HuH-7.5 (cell line): ENCODE measurements around the gene PSMA2.

Source experiments
- DNase-seq: peaks from one replicate; pipeline ENCODE4 v3.0.0; 2011; ENCODE audit warnings: low spot score

The PSMA2 gene

DNA sequence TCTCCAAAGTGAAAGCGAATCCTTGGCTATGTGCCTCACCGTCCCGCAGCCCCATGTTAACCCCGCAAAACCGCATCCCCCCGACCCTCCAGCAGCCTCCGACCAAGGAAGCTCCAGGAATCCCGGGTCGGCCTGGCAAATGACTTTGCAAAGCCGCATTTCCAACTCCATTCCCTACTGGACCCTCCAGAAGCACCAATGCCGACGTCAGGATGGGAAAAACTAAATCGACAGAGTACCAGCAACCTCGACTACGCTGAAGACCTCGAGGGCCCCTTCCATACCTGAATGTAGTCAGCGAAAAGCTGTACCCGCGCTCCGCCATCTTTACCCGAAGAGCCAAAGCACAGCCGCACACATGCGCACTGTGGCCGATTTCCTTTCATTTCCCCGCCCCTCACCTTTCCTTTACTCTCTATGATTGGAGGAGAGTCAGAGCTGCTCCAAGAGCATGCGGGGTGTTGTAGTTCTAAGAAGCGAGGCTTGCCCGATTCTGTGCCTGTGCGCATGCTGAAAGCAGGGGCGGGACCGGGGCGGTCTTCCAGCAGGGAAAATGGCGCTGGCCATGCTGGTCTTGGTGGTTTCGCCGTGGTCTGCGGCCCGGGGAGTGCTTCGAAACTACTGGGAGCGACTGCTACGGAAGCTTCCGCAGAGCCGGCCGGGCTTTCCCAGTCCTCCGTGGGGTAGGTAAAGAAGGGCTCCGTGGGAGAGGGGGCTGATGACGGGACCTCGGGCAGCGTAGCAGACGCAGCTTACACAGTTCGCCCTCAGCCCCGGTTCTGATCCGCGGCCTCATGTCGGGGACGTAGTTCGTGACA lies at the start of gene PSMA2, which contains the start of gene MRPL32:
Gene PSMA2, minus strand, starts transcription at position 341 of the 818 bp plus-strand sequence. Its CDS starts 16 bp downstream, at position 325.
Gene MRPL32, plus strand, starts transcription at position 543 of the 818 bp plus-strand sequence. Its CDS starts 11 bp downstream, at position 554.
- DNase-seq: peak; percentile 83

GRCh38 chr7:42981601-42982000 lies 49.6 kb upstream of the PSMA2 start:
- no peak for DNase-seq

GRCh38 chr7:42980514-42980913 lies 48.5 kb upstream of the PSMA2 start:
- DNase-seq: no peak

- DNase-seq: no peak
These were observed 48.1 kb upstream of the PSMA2 start for GRCh38 chr7:42980084-42980483.

- DNase-seq: no peak
These were observed 46.5 kb upstream of the PSMA2 start for GRCh38 chr7:42978496-42978895.

DNA sequence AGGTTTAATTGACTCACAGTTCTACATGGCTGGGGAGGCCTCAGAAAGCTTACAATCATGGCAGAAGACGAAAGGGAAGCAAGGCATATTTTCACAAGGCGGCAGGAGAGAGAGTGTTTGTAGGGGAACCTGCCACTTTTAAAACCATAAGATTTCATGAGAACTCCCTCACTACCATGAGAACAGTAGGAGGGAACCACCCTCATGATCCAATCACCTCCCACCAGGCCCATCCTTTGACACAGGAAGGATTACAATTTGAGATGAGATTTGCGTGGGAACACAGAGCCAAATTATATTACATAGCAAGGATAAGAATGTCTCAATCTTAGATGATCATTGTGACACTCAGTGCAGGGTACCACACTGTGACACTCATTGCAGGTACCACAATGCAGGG lies 44.4 kb upstream of the PSMA2 start:
- DNase-seq: no peak

- no peak for DNase-seq
These were observed 40.9 kb upstream of the PSMA2 start for GRCh38 chr7:42972699-42973500.

- DNase-seq: no peak
These were observed 35.4 kb upstream of the PSMA2 start for GRCh38 chr7:42967391-42967790.

DNA sequence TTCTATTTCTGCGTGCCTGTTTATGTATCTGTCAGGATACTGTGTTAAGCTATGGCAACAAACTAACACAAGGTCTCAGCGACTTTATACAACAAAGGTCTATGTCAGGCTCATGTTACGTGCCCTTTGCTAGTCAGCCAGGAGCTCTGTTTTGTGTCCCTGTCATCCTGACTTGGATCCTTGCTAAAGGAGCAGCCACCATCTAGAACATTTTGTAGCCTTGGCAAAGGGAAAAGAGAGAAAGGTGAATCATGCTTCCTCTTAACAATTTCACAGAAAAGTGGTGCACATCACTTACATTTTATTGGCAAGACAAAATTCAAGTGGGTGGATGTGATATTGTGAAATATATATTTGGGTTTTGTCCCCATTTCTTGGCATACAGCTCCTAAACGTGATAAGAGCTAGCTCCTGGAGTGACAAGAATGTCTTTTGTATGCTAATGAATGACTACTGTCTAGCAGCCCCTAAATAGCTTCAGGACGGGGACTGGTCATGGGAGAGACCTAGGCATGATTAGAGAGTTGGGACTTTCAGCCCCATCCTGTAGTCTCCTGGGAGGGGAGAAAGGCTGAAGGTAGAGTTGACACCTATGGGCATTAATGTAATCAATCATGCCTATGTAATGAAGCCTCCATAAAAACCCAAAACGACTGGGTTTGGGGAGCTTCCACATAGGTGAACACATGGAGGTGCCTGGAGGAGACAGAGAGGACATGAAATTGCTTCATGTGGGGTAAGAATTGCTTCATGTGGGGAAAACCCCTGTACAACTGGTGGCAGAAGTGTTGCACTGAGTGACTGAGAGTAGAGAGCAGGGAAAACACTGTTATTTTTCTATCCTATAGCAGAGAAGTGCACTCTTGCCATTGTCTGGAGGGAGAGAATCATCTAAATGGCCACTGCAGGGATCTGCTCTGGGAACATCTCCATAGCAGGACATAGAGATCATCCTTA lies 33.2 kb upstream of the PSMA2 start:
- no peak for DNase-seq

- DNase-seq: no peak
These were observed 32.3 kb upstream of the PSMA2 start for GRCh38 chr7:42964293-42964692.

GRCh38 chr7:42961170-42961569 lies 29.2 kb upstream of the PSMA2 start:
- no peak for DNase-seq

DNA sequence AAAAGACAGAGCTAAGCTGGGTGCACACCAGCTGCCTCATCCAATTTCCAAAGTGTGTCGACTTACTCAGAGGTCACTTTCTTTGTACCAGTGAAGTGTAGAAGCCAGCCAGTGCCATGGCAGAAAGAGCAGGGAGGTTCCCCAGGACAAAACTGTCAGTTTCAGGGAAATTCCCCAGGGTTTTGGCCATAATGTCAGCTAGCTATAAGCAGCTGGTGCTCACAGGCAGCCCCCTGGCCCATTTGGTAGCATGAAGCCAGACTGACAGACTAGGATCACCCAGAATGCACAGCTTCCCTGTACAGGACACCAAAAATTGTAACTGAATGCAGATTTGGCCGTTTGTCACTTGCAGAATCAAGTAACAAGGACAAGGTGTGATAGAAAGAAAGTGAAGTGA lies 28.8 kb upstream of the PSMA2 start:
- DNase-seq: no peak

DNA sequence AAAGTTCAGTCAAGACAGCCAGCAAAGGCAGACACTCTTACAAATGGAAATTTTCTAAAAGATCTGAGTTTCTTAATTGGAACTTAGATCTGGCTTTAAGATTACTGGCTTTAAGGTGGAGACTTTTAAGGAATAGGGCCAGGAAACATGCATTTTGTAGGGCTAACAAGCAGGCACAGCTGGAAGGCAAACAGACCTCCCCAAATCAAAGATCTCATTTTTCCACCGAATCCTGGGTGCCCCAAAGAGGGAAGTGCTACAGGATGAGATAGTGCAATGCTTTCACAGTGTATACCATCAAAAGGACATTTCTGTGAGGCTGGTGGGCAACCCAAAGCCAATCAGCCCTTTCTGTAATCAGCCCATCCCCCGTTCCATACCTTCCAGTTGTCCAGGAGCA lies 27.6 kb upstream of the PSMA2 start:
- no peak for DNase-seq

DNA sequence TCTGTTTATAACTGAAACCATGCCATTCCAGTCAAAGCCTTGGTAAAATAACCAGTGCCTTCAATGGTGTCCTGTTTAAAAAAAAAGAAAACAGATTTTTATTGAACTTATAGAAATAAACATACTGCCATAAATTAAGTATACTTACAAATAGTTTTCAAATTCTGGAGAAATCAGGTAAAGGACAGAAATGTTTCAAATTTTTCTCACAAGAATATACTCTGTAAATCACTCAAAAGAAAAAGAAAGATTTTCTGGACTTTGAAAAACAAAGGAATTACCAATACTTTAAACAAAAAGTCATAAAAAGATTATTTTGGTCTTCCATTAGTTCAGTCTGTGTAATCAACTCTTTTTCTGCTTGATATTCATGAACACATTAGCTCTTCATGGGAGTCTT lies 24.1 kb upstream of the PSMA2 start:
- no peak for DNase-seq

DNA sequence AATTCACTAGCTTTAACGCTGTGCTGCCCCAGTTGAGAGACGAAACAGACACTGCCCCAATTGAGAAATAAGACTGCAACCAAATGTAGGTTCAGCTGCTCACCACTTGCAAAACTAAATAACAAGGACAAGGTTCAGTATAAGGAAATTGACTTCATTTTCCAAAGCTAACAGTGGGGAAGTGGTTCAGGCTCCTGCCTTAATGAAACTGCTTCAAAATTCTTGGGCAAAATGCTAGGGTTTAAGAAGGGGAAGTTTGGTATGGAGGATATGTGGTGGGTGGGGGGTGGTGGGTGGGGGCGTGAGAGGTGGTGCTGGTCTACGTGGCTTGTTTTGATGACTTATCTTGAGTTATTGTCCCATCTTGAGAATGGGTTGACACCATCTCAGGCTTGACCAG lies 22.0 kb upstream of the PSMA2 start:
- DNase-seq: no peak

DNA sequence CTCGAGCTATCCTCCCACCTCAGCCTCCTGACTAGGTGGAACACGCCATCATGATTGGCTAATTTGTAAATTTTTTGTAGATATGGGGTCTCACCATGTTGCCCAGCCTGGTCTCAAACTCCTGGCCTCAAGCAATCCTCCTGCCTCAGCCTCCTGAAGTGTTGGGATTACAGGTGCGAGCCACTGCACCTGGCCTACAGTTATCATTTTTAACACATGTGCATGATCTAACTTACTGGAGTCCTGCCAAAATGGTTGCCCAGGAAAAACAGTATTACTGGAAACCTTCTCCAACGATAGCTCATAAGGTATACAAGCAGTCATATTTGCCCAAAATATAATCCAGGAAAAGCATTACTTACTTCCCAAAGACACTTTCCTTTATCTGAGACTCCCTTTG lies 20.4 kb upstream of the PSMA2 start:
- no peak for DNase-seq

- DNase-seq: no peak
These were observed 18.4 kb upstream of the PSMA2 start for GRCh38 chr7:42950417-42950816.

GRCh38 chr7:42947521-42947920 lies 15.5 kb upstream of the PSMA2 start:
- DNase-seq: no peak

DNA sequence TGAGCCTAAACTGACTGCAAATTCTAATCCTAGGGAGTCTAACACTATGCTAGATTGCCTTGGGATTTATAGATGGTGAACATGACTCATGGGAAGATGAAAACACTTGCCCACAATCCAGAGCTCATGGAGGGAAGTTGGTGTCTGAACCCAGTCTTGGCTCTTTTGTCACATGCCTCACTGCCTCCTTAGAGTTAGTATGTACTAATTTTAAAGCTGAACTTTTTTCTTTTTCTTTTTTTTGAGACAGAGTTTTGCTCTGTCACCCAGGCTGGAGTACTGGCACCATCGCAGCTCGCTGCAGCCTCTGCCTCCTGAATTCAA lies 14.6 kb upstream of the PSMA2 start:
- DNase-seq: no peak

- DNase-seq: no peak
These were observed 14.1 kb upstream of the PSMA2 start for GRCh38 chr7:42945821-42946626.
